GM10266 (cell line): ENCODE results near the gene BNIP5.
A peak's percentile ranks its signal among the peaks of the same experiment; 100 is the strongest.

Experiments
- DNase-seq: peaks from one replicate; pipeline ENCODE4 v3.0.0; 2012; ENCODE audit errors: extremely low spot score
- CTCF ChIP-seq: IDR thresholded peaks from 2 replicates; pipeline ENCODE4 v1.5.1; 2012; ENCODE audit warnings: mild to moderate bottlenecking, low read depth; ENCODE audit not compliant: control insufficient read depth, insufficient read depth; ENCODE audit errors: missing control alignments

The BNIP5 gene

GRCh38 chr6:36336779-36337241 is at the start of gene BNIP5:
TSS of gene BNIP5 (minus strand) at chr6:36336888. CDS start at chr6:36330690, 6,198 bp downstream.
- no peak for TF ChIP-seq CTCF
- peak; percentile 44 for DNase-seq

- no peak for TF ChIP-seq CTCF
- DNase-seq: no peak
Measured at GRCh38 chr6:36384095-36384494, 47.4 kb upstream of the BNIP5 start.

- TF ChIP-seq CTCF: no peak
- no peak for DNase-seq
Measured at GRCh38 chr6:36383606-36384005, 46.9 kb upstream of the BNIP5 start.

- no peak for TF ChIP-seq CTCF
Measured at GRCh38 chr6:36382976-36383375, 46.3 kb upstream of the BNIP5 start.

GRCh38 chr6:36381502-36382389 is 45.1 kb upstream of the BNIP5 start:
- no peak for DNase-seq
- TF ChIP-seq CTCF: no peak

More at GRCh38 chr6:36382976-36383375, 46.3 kb upstream of the BNIP5 start:
- no peak for DNase-seq

GRCh38 chr6:36380166-36380565 is 43.5 kb upstream of the BNIP5 start:
- DNase-seq: no peak
- TF ChIP-seq CTCF: no peak

GRCh38 chr6:36378936-36379335 is 42.2 kb upstream of the BNIP5 start:
- no peak for DNase-seq
- TF ChIP-seq CTCF: no peak
